GM20431 (cell line): Measurements from ENCODE around the gene PHF21B.
"Not testable (repeated sequence)": the region's sequence is repeated elsewhere in the genome, so short reads cannot be mapped to it uniquely, and the experiment has no call there.

Experiments used
- in situ Hi-C: fragments of 300-500 bp; cut with MseI, MboI; formaldehyde crosslinking; loops from one replicate; pipeline ENCODE4 v1.15.0; 2020; ENCODE audit warnings: low sequenced_read_pairs; ENCODE audit not compliant: unreplicated experiment

Gene PHF21B

GRCh38 chr22:44906248-44906936 is 103.4 kb downstream of the PHF21B start:
- in situ Hi-C loops = no loop called here

- in situ Hi-C loops = not testable (repeated sequence)
These were observed 105.2 kb downstream of the PHF21B start for GRCh38 chr22:44904492-44905152.

- in situ Hi-C loops = not testable (repeated sequence)
These were observed 106.6 kb downstream of the PHF21B start for GRCh38 chr22:44903164-44903563.

GRCh38 chr22:44901301-44901700 is 108.5 kb downstream of the PHF21B start:
- in situ Hi-C loops = no loop called here

GRCh38 chr22:44898236-44898635 is 111.6 kb downstream of the PHF21B start:
- in situ Hi-C loops = no loop called here

- in situ Hi-C loops = no loop called here
These were observed 114.3 kb downstream of the PHF21B start for GRCh38 chr22:44895296-44896055.

- in situ Hi-C loops = no loop called here
These were observed 115.0 kb downstream of the PHF21B start for GRCh38 chr22:44894782-44895181.

GRCh38 chr22:44894321-44894720 is 115.5 kb downstream of the PHF21B start:
- in situ Hi-C loops = no loop called here

GRCh38 chr22:44893731-44894080 is 116.1 kb downstream of the PHF21B start:
- in situ Hi-C loops = no loop called here

- in situ Hi-C loops = no loop called here
These were observed 116.7 kb downstream of the PHF21B start for GRCh38 chr22:44892803-44893730.

GRCh38 chr22:44892243-44892642 is 117.6 kb downstream of the PHF21B start:
- in situ Hi-C loops = no loop called here

GRCh38 chr22:44891791-44892190 is 118.0 kb downstream of the PHF21B start:
- in situ Hi-C loops = no loop called here

- in situ Hi-C loops = no loop called here
These were observed 118.5 kb downstream of the PHF21B start for GRCh38 chr22:44891293-44891747.

- in situ Hi-C loops = no loop called here
These were observed 119.2 kb downstream of the PHF21B start for GRCh38 chr22:44890416-44891292.

GRCh38 chr22:44889255-44889878 is 120.4 kb downstream of the PHF21B start:
- in situ Hi-C loops = no loop called here

- in situ Hi-C loops = no loop called here
These were observed 121.1 kb downstream of the PHF21B start for GRCh38 chr22:44888491-44889254.

- in situ Hi-C loops = no loop called here
These were observed 121.9 kb downstream of the PHF21B start for GRCh38 chr22:44887941-44888366.

- in situ Hi-C loops = no loop called here
These were observed 123.9 kb downstream of the PHF21B start for GRCh38 chr22:44885806-44886360.
